Muscle layer of colon (tissue), 2 donors: ENCODE results near the gene ZSWIM9.
"Not testable (repeated sequence)": the region's sequence is repeated elsewhere in the genome, so short reads cannot be mapped to it uniquely, and the experiment has no call there.

ENCODE experiments used
- H3K27ac ChIP-seq: one replicate; pipeline ENCODE4 v1.7.0; 2013; ENCODE audit warnings: low read depth, mild to moderate bottlenecking, low read length, moderate library complexity
- H3K27me3 ChIP-seq, 2 donors: one replicate each; pipeline ENCODE4 v1.7.0; 2013; ENCODE audit warnings: low read length in 2 of 2, mild to moderate bottlenecking in 2 of 2; ENCODE audit not compliant: insufficient read depth in 2 of 2, control insufficient read depth in 1 of 2
- H3K36me3 ChIP-seq: one replicate; pipeline ENCODE4 v1.7.0; 2013; ENCODE audit warnings: mild to moderate bottlenecking, low read length; ENCODE audit not compliant: insufficient read depth
- H3K4me1 ChIP-seq: one replicate; pipeline ENCODE4 v1.7.0; 2013; ENCODE audit warnings: mild to moderate bottlenecking, low read length; ENCODE audit not compliant: insufficient read depth
- H3K4me3 ChIP-seq, 2 donors: one replicate each; pipeline ENCODE4 v1.7.0; 2013; ENCODE audit warnings: low read length in 2 of 2, low read depth in 1 of 2, mild to moderate bottlenecking in 1 of 2, moderate library complexity in 1 of 2
- H3K9ac ChIP-seq: one replicate; pipeline ENCODE4 v1.7.0; 2013; ENCODE audit warnings: low read length
- H3K9me3 ChIP-seq: one replicate; pipeline ENCODE4 v1.7.0; 2013; ENCODE audit warnings: mild to moderate bottlenecking, low read length
- donor health status: abdominal sarcoma.
- donor health status: Adenocarcinoma of cecum.

ZSWIM9 gene

DNA sequence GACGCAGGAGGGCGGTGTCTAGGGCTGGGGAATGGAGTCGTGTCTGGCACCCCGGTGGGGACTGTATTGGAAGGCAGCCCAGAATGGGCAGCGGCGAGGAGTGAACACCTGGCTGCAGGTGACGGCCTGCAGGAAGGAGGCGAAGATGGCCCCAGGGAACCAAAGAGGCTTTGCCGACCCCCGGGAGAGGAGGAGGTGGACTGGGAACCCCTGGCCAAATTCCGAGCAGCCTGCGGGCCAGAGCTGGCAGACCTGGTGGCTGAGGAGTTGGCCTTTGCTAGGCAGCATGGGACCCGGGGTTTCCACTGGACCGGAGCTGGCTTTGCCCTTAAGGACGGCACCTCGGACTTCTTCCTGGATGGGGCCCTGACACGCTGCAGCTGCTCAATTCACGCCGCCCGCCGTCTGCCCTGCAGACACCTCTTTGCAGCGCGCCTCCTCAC lies 25.9 kb downstream of the ZSWIM9 start:
- H3K4me3 ChIP-seq = no peak overlapping the region
- no peak overlapping the region for H3K9ac ChIP-seq
- H3K36me3 ChIP-seq = peaks cover 5% of the 10 kb centered on the region
- peaks cover 5% of the 10 kb centered on the region for H3K4me1 ChIP-seq
- no peaks in the 10 kb centered on the region for H3K27me3 ChIP-seq
- no peaks in the 10 kb centered on the region for H3K9me3 ChIP-seq
- no peak overlapping the region for H3K27ac ChIP-seq

DNA sequence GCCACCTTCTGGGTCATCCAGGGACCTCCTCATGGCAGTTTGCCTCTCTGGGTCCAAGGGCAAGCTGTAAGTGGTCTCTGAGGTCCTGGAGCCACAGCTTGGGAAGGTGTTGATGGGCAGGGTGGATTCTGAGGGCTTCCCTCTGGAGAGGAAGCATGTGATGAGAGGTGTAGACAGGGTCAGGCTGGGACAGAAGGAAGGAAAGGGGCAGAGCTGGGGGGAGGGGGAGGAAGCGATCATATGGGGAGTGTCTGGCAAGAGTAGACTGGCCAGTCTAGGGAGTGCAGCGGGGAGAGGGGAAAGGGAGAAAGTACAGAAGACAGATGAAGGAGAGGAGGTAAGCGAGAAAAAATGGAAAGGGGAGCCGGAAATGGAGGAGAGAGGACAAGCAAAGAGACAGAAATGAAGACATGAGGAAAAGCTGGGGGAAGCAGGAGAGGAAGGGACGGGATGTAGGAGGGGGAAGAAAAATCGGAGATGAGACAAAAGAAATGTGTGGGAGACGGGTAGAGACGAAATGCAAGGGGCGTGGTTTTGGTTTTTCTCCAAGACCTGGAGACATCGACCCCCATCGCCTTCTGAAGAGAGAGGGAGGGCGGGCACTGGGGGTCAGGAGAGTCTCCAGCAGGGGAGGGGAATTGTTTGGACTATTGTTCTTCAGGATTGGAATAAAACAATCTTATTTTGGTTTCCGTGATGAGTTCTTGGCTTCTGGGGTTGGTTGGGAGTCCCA lies 26.6 kb downstream of the ZSWIM9 start:
- Histone ChIP-seq H3K36me3 (peaks cover 5% of the 10 kb centered on the region), H3K9me3 (no peaks in the 10 kb centered on the region), H3K27ac (no peak overlapping the region), H3K4me3 (no peak overlapping the region), H3K27me3 (no peaks in the 10 kb centered on the region), H3K9ac (no peak overlapping the region), H3K4me1 (peaks cover 5% of the 10 kb centered on the region)

DNA sequence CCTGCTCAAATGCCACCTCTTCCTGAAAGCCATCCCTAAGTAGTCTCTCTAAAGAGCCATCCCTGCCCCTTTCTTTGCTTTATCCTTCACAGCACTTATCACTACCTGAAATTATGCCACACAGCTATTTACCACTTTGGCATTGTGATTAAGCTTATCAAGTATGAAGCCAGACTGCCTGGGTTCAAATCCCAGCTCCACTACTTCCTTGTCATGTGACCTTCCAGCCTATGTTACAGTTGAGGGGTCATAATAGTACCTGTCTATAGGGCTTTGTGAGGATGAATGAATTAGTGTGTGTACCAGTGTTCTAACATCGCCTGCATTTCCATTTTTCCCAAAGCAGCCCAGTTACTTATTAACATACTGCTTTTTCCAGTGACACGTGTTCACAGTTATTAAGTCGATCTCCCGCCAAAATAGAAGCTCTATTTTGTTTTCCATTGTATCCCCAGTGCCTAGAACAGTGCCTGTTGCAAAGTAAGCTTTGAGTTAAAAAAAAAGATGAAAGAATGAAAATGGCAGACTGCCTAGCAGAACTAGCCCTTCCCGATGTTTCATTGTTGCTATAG lies 32.8 kb downstream of the ZSWIM9 start:
- Histone ChIP-seq H3K9me3 (no peaks in the 10 kb centered on the region), H3K4me3 (peak overlapping the region; percentile 77 to 91), H3K27ac (no peak overlapping the region), H3K4me1 (peaks cover 16% of the 10 kb centered on the region), H3K36me3 (no peaks in the 10 kb centered on the region), H3K27me3 (no peaks in the 10 kb centered on the region), H3K9ac (peak overlapping the region; percentile 49)

DNA sequence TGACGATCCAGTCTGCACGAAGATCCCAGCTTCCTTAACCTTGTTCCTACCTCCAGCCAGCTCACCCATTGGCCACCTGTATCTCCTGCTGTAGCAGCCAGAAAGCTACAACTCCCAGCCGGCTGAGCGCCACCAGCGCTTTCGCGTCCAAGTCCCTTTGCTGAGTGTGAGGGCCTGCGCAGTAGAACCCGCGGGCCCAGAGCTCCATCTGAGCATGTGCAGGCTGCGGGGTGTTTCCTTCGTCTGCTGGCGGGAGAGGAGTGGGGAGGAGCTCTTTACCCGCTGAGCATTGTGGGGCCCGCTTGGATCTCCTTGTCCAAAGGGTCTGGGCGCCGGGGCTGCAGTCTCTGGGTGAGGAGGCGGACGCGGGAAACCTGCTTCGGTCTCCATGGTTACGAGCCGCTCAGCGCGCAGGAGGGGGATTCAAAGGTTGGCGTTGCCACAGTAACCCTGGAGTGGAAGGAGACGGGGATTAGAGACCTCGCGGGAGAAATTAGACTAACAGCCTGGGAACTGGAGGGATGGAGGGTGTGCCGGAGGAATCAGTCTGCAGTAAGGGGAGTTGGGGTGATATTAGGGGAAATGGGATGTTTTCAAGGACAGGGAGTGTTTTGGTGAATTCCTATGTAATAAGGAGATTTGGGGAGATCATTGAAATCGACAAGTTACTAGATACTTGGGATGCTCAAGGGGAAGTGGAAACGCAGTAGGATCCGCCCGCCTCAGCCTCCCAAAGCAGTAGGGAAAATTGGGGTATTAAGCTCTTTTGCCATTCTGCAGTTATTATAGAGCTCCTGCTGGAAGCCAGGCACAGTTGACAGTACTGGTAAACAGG lies 33.5 kb downstream of the ZSWIM9 start:
- Histone ChIP-seq H3K4me3 (peak overlapping the region; percentile 77 to 91), H3K27me3 (no peaks in the 10 kb centered on the region), H3K9me3 (no peaks in the 10 kb centered on the region), H3K27ac (peak overlapping the region; percentile 80), H3K9ac (peak overlapping the region; percentile 85), H3K4me1 (peaks cover 16% of the 10 kb centered on the region), H3K36me3 (no peaks in the 10 kb centered on the region)

DNA sequence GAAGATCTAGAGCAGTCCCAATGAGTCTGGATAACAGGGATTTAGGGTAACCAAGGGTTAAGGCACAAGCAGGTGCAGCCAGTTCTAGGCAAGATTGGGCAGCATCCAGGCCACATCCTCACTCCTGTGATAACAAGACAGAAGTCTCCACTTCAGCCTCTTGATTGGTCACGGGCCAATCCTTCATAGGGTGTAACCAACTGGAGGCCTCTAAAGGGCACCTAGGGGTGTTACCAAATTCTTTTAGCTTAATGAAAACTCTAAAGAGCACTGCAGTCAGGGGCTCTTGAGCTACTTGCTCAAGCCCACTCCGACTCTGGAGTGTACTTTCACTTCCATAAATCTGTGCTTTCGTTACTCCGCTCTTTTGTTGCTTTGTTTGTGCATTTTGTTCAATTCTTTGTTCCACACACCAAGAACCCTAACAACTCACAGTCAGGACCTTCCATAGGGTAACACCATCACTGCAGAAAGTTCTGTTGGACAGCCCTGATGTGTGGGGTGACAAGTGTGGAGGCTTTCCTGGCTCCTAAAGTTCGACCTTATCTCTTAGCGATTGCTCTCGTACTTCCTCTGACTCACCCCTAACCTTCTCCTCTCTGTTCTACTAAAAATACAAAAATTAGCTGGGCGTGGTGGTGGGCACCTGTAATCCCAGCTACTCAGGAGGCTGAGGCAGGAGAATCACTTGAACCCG lies 36.1 kb downstream of the ZSWIM9 start:
- Histone ChIP-seq H3K9me3 (no peaks in the 10 kb centered on the region), H3K4me3 (no peak overlapping the region), H3K36me3 (peaks cover 8% of the 10 kb centered on the region), H3K4me1 (peaks cover 16% of the 10 kb centered on the region), H3K27me3 (no peaks in the 10 kb centered on the region), H3K27ac (no peak overlapping the region), H3K9ac (no peak overlapping the region)

DNA sequence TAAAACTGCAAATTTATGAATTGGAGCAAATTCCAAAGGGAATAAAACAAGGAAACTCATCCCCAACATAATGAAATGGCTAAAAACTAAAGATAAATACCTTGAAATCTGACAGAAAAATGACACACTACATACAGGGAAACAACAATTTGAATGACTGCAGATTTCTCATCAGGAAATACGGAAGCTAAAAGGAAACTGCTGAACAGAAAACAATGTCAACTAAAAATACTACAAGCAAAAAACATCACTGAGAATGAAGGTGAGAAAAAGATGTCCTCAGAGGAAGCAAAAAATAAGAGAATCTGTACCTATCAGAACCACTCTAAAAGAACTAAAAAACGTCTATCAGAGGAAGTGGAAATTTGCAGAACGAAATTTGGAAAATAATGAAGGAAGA lies 39.5 kb downstream of the ZSWIM9 start:
- Histone ChIP-seq H3K9ac (no peak overlapping the region), H3K4me1 (peaks cover 1% of the 10 kb centered on the region), H3K27ac (no peak overlapping the region), H3K9me3 (no peaks in the 10 kb centered on the region), H3K4me3 (no peak overlapping the region), H3K27me3 (no peaks in the 10 kb centered on the region), H3K36me3 (peaks cover 18% of the 10 kb centered on the region)

DNA sequence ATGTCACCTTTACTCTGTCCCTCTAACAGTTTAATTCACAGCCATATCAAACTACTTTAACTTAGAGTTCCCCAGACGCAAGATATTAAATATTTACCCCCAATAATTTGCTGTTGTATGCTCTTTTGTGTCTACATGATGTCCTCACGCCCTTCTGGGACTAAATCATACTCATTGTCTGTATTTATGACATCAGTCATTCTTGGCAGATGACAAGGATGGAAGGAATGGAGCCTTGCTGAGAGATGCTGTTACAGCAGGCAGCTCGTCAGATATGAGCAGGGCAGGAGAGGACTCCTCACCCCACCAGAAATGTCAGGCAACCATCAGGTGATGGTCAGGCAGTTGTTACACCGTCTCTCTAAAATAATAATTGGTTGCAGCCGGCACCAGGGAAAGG lies 43.5 kb downstream of the ZSWIM9 start:
- Histone ChIP-seq H3K9me3 (no peaks in the 10 kb centered on the region), H3K4me3 (no peak overlapping the region), H3K36me3 (peaks cover 28% of the 10 kb centered on the region), H3K27me3 (no peaks in the 10 kb centered on the region), H3K4me1 (no peaks in the 10 kb centered on the region), H3K9ac (no peak overlapping the region), H3K27ac (no peak overlapping the region)

DNA sequence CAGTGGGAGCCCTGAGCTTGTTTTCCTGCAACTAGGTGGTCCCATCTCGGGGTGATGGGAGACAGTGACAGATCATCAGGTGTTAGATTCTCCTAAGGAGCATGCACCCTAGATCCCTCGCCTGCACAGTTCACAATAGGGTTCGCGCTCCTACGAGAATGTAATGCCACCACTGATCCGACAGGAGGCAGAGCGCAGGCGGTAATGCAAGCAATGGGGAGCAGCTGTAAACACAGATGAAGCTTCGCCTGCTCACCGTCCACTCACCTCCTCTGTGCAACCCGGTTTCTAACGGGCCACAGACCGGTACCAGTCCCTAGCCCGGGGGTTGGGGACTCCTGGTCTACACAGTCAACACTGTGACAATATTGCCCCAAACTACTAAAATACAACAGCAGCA lies 46.5 kb downstream of the ZSWIM9 start:
- Histone ChIP-seq H3K9ac (no peak overlapping the region), H3K4me3 (no peak overlapping the region), H3K9me3 (no peaks in the 10 kb centered on the region), H3K36me3 (peaks cover 24% of the 10 kb centered on the region), H3K27me3 (no peaks in the 10 kb centered on the region), H3K4me1 (no peaks in the 10 kb centered on the region), H3K27ac (no peak overlapping the region)

DNA sequence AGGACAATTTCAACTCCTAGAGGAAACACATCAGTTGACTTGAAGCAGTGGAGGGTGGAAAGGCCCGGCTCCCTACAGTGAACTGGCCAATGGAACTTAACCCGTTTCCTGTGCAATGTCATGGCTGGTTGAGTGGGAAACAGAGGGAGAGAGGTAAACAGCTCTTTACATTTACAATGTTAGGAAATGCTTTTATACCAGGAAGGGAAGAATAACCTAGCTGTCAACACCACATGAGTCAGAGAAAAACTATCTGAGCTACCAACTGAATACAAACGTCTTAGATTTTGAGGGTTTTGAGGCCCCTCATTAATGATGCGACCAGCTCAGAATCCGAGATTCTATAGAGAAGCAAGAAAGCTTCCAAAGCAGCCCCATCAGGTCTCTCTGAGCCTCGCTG lies 48.5 kb downstream of the ZSWIM9 start:
- Histone ChIP-seq H3K27ac (no peak overlapping the region), H3K4me1 (no peaks in the 10 kb centered on the region), H3K4me3 (no peak overlapping the region), H3K9ac (no peak overlapping the region), H3K27me3 (no peaks in the 10 kb centered on the region), H3K9me3 (no peaks in the 10 kb centered on the region), H3K36me3 (peaks cover 16% of the 10 kb centered on the region)

DNA sequence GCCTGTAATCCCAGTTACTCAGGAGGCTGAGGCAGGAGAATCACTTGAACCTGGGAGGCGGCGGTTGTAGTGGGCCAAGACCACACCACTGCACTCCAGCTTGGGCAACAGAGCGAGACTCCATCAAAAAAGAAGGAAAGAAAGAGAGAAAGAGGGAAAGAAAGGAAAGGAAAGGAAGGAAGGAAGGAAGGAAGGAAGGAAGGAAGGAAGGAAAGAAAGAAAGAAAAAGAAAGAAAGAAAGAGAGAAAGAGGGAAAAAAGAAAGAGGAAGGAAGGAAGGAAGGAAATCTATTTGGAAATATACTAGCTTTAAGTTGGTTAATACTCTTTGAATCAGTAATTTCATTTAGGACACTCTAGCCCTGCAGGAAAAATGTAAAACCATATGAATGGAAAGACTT lies 50.3 kb downstream of the ZSWIM9 start:
- not testable (repeated sequence) for H3K9ac ChIP-seq, H3K4me3 ChIP-seq, H3K27ac ChIP-seq, H3K9me3 ChIP-seq, H3K27me3 ChIP-seq, H3K4me1 ChIP-seq
- H3K36me3 ChIP-seq = peaks cover 16% of the 10 kb centered on the region

DNA sequence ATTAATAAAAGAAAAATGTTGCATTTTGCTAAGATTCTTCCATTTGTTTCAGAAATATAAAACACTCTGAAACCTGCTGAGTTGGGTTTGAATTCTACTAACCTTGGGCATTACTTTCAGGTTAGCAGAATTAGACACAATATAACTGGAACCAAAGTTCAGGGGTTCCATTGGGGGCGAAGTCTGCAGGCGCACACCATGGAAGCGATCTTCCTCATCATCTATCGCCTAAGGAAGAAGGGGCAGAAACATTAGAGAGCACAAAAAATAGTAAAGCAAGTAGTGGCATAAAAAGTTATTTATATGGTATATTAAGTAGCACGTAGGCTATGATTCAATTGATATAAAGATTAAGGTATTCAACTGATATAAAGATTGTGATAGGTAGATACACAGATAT lies 51.1 kb downstream of the ZSWIM9 start:
- no peaks in the 10 kb centered on the region for H3K4me1 ChIP-seq
- H3K9me3 ChIP-seq = no peaks in the 10 kb centered on the region
- H3K4me3 ChIP-seq = no peak overlapping the region
- H3K9ac ChIP-seq = no peak overlapping the region
- no peaks in the 10 kb centered on the region for H3K27me3 ChIP-seq
- peaks cover 12% of the 10 kb centered on the region for H3K36me3 ChIP-seq
- H3K27ac ChIP-seq = no peak overlapping the region
